GM12874 (cell line): ENCODE results near the gene PDP2.

Source experiments
- TF ChIP-seq, protein P1 (sequence below): IDR thresholded peaks from 2 replicates; pipeline ENCODE4 v1.5.1; 2011; ENCODE audit warnings: low read depth, mild to moderate bottlenecking, control low read depth, low read length, moderate library complexity; ENCODE audit not compliant: insufficient read depth

The PDP2 gene

GRCh38 chr16:66911801-66912200, 31.5 kb downstream of the PDP2 start:
- TF ChIP-seq, protein P1, sequence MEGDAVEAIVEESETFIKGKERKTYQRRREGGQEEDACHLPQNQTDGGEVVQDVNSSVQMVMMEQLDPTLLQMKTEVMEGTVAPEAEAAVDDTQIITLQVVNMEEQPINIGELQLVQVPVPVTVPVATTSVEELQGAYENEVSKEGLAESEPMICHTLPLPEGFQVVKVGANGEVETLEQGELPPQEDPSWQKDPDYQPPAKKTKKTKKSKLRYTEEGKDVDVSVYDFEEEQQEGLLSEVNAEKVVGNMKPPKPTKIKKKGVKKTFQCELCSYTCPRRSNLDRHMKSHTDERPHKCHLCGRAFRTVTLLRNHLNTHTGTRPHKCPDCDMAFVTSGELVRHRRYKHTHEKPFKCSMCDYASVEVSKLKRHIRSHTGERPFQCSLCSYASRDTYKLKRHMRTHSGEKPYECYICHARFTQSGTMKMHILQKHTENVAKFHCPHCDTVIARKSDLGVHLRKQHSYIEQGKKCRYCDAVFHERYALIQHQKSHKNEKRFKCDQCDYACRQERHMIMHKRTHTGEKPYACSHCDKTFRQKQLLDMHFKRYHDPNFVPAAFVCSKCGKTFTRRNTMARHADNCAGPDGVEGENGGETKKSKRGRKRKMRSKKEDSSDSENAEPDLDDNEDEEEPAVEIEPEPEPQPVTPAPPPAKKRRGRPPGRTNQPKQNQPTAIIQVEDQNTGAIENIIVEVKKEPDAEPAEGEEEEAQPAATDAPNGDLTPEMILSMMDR = no peak

DNA sequence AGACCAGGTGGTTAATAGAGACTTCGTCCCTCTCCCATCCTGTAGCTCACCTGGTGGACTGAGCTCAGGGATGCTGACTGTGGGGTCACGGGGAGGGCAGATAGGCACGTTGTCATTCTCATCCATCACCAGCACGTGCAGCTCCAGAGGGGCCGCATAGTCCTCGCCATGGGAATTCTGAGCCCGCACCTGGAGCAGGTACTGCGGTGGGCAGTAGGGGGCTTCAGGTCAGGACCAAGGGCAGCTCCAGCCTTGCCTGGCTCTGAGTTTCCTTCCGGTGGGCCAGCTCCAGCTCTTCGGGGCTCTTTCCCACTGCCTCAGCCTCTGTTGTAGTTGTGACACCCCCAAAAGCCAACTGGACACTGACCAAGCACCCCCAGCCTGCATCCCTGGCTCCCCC, 32.8 kb downstream of the PDP2 start:
- TF ChIP-seq, protein P1 = no peak

GRCh38 chr16:66913711-66914110, 33.4 kb downstream of the PDP2 start:
- TF ChIP-seq, protein P1 = no peak

- TF ChIP-seq, protein P1 = no peak
Observed at GRCh38 chr16:66914541-66914940, 34.2 kb downstream of the PDP2 start.

DNA sequence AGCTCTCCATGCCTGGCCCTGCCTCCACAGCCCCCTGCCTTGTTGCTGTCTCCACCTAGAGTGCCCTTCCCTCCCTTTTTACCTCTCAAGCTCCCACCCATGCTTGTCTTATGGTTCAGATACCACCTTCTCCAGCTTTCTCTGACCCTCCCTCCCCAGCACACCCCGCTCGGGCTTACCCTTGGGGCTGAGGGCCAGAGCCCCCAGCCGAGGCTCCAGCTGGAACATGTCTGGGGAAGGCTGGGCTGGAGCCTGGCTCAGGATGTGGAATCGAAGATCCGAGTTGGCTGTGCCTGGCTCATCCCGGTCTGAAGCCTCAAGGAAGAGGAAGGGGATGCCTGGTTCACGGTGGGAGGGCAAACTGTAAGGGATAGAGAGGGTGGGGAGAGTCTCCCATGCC, 34.7 kb downstream of the PDP2 start:
- TF ChIP-seq, protein P1 = no peak

- TF ChIP-seq, protein P1 = no peak
Observed at GRCh38 chr16:66916518-66916917, 36.2 kb downstream of the PDP2 start.

GRCh38 chr16:66917741-66918140, 37.4 kb downstream of the PDP2 start:
- TF ChIP-seq, protein P1 = no peak

DNA sequence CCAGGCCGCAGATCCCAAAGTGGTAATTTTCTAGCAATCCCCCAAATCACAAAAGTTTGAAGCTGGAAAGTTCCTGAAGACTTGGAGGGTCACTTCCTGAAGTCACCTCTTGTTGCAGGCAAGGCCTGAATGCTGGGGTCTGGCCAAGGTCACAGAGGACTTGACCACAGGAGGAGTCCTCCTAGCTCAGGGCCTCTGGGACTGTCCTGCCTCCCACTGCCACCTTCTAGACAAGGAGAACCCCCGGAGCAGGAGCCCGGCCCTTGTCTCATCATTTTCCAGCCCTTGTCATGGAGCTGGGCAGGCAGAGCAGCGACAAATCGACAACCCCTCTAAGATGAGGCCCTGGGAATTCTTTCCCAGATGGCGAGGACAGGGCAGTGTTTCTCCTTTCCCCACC, 38.0 kb downstream of the PDP2 start:
- TF ChIP-seq, protein P1 = no peak
